HG02981 (cell line): ENCODE measurements around the gene EEF2KMT.
"Not testable (repeated sequence)": the region's sequence is repeated elsewhere in the genome, so short reads cannot be mapped to it uniquely, and the experiment has no call there.

Experiments
- ATAC-seq: cut with Tn5 transposase; IDR thresholded peaks from one replicate; pipeline ENCODE4 v1.9.1; 2021; ENCODE audit warnings: mild to moderate bottlenecking, moderate library complexity; ENCODE audit not compliant: unreplicated experiment

The EEF2KMT gene, protein sequence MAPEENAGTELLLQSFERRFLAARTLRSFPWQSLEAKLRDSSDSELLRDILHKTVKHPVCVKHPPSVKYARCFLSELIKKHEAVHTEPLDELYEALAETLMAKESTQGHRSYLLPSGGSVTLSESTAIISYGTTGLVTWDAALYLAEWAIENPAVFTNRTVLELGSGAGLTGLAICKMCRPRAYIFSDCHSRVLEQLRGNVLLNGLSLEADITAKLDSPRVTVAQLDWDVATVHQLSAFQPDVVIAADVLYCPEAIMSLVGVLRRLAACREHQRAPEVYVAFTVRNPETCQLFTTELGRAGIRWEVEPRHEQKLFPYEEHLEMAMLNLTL

DNA sequence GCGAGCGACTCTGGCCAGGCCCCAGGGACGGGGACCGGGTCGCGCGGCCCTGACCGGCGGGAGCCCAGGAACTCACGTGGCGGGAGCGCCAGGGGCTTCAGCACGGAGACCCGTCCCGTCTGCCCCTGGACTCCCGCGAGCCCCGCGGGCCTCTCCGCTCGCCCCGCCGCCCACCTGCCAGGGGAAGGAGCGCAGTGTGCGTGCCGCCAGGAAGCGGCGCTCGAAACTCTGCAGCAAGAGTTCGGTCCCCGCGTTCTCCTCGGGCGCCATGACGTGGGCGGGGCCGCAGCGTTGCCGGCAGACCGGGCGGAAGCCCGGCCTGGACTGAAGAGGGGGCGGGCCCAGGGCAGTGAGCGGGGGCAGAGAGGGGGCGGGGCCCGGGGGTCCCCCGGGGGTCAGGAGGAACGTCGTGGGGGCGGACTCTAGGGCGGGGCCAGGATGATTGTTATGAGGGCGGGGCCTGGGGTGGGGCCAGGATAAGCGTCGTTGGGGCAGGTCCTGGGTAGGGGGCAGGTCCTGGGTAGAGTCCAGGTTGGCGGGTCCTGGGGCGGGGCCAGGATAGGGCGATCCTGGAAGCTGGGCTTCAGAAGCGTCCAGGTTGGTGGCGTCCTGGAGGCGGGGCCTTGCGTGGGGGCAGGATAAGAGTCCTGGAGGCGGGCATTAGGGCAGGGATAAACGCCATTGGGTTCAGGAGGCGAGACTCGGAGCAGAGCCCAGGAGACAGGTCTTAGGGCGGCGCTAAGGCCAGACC lies at the start of gene EEF2KMT:
Gene EEF2KMT (minus strand): TSS at position 326 of the 751 bp plus-strand sequence. CDS start 56 bp downstream, at position 270.
- ATAC-seq = peak; percentile 91

DNA sequence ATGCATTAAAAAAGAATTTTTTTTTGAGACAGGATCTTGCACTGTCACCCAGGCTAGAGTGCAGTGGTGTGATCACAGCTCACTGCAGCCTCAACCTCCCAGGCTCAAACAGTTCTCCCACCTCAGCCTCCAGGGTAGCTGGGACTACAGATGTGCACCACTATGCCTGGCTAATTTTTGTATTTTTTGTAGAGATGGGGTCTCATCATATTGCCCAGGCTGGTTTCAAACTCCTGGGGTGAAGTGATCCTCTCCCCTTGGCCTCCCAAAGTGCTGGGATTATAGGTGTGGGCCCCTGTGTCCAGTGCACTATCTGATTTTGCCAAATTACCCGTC lies 47.0 kb upstream of the EEF2KMT start:
- not testable (repeated sequence) for ATAC-seq

DNA sequence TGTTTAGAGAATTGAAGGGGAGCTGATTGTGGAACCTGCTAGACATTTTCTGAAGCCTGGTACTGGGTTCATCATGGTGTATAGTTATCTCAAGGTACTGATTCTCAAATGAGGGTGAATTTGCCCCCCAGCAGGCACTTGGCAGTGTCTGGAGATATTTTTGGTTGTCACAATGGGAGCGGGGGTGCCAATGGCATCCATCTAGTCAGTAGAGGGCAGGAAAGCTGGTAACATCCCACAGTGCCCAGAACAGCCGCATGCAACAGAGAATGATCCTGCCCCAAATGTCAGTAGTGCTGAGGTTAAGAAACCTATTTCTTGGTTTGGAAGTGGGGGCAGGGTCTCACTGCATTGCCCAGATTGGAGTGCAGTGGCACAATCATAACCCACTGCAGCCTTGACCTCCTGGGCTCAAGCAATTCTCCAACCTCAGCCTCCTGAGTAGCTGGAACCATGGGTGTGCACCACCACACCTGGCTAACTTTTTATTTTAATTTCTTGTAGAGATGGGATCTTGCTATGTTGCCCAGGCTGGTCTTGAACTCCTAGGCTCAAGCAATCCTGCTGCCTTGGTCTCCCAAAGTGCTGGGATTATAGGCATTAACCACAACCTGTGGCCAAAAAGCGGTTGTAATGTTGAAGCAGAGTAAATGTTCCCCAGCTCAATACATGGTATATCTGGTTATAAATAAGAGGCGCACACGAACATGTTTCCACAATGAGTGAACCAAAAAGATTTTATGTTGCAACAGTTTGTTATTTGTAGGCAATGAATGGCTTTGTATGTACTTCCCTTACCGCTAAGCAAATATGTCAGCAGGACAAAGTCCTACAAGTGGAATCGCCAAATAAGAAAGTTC lies 46.4 kb upstream of the EEF2KMT start:
- no peak for ATAC-seq

DNA sequence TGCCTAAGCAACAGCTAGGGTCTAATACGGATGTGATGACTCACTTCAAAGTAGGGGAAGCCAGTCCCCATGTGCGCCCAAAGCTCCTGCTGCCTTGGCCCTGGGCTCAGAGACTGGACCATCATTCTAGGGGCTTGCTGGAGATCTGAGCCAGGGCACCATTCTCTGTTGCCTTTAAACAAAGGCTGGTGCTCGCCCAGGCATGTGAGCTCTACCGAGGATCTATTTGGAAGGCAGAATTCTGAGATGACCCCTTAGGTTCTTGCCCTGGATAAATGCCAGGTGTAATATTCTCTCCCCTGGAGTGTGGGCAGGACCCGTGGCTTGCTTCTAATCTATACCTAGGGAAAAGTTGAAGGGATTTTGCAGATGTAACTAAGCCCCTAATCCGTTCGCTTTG lies 42.6 kb upstream of the EEF2KMT start:
- ATAC-seq = not testable (repeated sequence)

DNA sequence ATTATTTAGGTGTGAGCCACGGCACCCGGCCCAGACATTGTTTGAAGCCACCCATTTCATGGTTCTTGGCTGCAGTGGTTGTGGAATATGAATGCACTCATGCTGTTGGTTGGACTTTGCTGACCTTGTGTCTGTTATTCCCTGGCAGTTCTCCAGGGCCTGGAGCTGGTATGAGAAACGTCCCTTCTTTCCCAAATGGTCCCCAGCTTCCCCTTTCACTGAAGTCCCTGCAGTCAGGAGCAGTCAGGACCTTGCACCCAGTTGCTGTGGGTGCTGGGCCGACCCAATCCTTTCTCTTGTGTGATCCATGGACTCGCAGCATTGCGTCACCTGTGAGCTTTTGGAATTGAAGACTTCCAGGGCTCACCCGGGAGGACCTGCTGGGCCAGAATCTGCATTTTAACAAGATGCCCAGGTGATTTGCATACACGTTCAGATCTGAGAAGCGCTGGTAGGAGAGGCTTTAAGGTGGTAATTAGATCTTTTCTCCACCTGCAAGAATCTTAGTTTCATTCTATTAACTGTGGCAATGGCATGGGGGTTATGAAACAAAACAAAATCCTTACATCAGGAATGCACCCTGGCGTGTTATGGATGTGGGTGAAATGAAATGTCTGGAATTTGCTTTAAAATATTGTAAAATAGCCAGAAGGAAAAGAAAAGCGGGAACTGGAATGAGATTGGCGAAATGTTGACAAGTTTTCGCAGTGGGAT lies 37.3 kb upstream of the EEF2KMT start:
- ATAC-seq = not testable (repeated sequence)

DNA sequence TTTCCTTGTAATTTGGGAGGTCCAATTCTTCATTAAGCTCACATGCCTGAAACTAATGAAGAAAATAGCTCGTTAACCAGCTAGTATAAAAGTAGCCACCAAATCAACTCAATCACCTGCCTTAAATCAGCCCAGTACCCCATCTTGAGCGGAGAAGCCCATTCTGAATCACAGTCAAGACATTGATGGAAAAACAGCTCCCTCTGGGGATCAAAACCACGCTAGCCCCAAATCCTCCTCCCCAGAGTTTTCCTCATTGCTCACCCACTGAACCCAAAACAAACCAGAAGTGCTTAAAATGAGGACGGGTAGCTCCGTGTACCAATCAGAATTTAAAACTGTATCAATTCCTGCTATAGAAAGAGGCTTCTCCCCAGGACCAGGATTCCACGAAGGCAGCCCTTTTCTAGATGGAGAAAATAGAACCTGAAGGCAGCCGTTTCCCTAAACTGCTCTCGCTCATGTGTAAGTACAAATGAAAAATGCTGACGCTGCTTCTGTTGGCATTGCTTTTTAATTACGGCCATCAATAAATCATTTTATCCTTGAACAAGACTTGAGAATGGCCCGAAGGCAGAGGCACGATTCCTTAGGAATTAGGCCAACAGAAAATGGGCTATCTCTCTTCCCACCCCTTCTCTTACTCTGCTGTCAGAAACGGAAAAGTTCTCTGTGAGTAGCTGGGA lies 35.5 kb upstream of the EEF2KMT start:
- not testable (repeated sequence) for ATAC-seq

DNA sequence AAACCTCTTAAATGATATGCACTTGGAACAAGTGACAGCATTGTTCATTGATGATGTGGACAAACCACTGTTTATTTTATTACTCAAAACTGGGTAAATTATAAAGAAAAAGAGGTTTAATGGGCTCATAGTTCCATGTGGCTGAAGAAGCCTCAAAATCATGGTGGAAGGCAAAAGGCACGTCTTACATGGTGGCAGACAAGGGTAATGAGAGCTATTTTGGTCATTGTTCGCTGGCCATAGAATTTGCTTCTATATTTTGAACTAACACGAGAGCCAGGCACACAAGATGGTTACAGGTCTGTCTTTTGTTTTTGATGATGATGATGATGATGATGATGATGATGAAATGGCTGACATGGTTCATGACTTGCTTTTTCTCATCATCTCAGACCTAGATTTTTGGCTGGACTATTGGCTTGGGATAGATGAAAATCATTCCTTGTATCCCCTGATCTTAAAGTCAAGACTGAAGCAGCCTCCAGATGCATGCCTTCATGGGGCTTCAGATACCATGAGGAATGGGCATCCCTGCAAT lies 33.9 kb upstream of the EEF2KMT start:
- ATAC-seq = not testable (repeated sequence)

DNA sequence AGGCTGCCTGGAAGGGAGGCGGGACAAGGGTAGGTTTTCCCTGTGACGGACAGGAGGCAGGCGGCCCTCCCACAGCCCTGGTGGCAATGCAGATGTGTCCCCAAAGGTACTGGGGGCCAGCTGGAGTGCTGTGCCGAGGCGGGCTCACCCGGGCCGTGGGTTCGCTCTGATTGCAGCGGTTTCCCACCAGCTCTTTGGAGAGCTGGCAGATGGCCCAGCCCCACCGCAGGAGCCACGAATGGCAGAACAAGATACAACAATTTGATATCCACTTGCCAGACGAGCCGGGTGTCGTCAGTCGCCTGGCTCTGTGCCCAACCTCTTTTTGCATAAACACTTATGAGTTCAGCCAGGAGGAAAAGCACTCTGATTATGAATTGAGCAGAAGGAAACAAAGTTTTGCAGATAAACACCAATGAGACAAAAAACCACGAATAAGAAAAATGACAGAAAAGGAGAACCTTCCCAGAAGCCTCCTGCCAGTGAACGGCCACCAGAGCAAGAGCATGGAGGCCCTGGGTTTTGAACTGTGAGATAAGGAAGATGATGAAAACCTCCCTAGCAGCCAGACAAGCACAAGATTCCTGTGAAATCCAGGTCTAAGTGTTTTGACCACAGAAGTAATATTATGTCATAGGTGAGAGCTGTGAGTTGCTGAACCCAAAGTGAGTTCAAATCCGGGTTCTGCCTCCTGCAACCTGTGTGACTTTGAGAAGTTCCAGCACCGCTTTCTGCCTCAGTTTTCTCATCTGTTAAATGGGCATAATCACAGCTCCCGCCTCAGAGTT lies 19.9 kb upstream of the EEF2KMT start:
- not testable (repeated sequence) for ATAC-seq

DNA sequence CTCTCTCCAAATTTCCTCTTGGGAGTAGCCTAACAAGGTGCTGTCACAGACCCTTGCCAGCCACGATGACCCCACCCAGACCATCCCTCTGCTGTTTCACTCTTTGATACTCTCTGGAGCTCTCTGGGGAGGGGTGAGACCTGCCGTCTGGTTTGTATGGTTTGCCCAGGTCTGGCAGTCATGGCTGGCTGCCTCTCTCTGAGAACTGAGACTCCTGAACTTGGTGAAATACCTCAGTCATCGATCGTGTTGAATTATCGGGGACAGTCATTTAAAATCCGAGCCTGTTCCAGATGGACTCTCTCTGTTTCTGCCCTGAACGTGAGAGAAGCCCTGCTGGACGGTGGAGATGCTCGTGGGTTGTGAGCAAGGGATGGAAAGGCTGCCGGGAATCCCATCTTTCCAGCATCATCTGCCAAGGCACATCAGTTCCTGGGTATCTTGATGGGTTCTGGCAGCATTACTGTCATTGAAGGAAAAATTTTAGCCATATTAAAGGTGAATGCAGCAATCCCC lies 19.2 kb upstream of the EEF2KMT start:
- not testable (repeated sequence) for ATAC-seq

DNA sequence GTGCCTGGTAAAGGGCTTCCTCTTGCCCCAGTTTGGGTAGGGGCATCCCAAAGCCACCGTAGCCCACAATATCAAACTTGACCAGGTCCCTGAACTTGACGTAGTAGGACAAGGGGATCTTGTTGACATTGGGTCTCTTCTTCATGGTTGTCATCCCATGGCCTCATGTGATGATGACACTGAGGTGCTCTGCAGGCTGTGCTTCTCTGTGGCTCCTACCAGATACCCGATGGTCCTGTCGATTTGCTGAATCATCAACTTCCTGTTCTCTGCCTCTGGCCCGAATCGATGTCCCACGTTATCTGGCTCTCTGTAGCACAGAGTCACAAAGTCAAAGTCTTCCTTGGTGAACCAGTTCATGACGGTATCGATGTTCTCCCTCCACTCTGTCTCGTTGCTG lies 13.3 kb upstream of the EEF2KMT start:
- ATAC-seq = not testable (repeated sequence)

DNA sequence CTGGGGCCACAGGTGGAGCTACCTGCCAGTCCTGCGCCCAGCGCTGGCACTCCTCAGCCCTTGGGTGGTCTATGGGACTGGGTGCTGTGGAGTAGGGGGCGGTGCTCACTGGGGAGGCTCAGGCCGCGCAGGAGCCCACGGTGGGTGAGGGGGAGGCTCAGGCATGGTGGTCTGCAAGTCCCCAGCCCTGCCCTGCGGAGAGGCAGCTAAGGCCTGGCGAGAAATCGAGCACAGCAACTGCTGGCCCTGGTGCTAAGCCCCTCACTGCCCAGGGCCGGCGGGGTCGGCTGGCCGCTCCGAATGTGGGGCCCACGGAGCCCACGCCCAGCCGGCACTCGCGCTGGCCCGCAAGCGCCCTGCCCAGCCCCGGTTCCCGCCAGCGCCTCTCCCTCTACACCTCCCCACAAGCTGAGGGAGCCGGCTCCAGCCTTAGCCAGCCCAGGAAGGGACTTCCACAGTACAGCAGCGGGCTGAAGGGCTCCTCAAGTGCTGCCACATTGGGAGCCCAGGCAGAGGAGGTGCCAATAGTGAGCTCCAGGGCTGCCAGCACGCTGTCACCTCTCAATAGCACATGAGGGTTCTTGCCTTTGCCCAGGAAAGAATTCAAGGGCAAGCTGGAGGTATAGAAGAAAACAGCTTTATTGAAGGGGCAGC lies 11.0 kb upstream of the EEF2KMT start:
- no peak for ATAC-seq

DNA sequence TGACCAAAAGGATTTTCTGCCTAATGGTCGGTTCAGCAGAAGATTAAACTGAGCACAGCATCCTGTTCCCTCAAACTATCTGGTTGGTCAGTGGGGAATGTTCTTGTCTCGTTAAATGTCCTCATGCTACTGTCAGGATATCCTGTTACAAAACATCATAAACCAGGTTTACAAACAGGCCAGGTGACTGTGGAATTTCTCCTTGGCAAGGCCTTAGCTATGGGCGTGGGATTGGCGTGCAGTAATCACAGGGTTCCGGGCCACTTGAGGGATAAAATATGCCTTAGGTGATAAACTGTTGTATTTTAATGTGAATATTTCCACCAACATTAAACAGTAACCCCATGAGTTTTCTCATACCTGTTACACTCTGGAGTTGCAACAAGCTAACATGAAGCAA lies 7.4 kb upstream of the EEF2KMT start:
- ATAC-seq = not testable (repeated sequence)

DNA sequence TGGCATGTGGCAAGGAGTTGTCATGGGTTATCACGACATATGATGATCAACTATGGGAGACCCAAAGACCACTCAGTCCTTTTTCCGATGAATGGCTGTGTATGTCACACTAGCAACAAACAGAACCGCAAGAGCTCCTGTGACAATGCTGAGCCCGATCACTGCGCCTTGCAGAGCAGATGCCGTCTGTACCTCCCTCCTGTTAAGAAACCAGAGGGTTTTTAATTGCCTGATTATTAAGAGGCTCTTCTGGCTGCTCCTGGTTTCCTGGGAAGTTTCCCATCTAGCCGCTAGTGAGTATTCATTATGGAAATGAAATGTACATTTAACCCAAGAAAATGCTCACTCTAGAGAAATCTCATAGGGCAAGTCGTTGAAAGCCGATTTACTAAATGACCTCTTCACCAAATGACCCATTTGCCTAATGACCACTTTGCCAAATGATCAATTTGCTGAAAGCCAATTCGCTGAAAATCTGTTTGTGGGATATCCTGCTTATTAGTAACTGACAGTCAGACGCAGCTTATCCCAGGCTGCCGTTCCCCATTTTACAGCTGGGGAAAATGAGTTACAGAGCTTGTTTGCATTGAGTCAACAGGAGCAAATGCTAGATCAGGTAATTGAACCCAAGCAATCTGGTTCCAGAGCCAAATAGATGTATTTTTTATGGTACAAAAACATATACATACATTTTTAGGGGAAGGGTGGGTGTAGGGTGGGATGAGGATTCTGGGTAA lies 5.9 kb upstream of the EEF2KMT start:
- not testable (repeated sequence) for ATAC-seq

DNA sequence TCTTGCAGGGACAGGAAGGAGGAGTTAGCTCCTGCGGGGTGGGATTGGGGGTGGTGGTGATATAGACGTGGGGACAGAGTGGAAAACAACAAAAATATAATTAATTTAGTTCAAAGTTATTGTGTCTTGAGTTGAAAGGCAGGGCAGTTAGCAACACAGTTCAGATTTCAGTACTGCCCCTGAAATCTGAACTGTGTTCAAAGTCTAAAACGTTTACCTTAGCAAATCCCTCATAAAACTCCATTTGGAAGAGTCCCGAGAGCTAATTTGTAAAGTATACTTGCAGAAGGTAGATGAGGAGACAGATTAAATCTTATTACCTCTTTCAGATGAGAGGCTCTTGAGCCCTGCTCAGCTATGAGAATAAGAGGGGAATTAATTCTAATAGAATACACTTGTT lies 1.6 kb upstream of the EEF2KMT start:
- not testable (repeated sequence) for ATAC-seq

DNA sequence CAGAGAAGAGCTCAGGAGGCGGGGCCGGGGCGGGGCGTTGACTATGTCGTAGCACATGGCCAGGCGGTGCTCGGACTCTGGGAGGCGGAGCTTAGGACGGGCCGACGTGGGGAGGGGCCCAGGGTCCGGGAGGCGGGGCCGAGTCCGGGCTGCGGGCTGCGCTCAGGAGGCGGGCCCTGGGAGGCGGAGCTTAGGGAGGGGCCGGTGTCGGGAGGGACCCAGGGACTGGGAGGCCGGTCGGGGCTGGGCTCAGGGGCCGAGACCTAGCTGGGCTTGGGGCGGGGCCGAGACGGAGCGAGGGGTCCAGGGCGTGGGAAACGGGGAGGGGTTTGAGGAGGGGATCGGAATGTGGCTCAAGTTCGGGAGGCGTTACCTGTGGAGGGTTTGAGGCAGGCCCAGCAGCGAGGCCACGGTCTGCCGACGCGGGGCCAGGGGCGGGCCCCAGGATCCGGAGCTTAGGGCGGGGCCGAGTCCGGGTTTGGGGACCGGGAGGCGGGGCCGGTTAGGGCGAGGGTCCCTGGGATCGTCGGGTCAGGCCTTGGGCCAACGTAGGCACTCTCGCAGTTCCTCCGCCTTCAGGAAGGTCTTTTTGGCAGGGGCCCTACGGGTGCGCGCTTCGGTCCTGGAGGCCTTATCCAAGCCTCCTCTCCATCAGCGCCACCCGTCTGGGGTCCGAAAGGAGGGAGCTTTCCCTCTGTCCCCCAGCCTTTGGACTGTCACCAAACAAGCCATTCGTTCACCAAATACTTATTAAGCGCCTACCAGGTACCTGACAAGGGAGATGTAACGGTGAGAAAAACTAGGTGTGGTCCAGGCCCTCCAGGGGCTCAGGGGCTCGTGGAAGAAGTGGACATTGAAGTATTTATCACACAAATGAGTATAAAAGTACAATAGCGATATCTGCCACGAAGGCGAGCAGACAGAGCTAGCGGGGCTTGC lies 895 bp upstream of the EEF2KMT start:
- peak; percentile 80 for ATAC-seq

DNA sequence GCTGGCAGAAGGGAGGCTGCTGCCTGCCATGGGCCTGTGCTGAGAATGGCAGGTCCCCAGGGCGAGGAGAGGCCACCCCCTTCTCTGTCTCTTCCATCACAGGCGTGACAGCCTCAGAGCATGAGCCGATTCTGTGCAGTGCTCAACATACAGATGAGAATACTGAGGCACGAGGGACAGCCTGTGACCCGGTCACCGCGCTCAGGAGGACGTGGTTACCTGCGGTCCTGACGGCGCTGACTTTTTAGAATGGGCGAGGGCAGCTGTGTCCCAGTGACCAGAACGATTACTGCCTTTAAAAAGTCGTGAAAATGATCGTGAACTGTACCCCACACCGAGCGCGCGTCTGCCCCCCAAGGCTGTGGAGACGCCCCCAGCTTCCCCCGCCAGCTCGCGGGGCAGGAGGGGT lies 530 bp downstream of the EEF2KMT start:
- not testable (repeated sequence) for ATAC-seq
